Calu3 (cell line): ENCODE data around the gene TMEM59. TPM values are rescaled to one million over a fixed set of nuclear protein-coding genes. Genes with fewer than 3 reads are reported as not detected.

Source experiments
- BruUV-seq: library from RNA; stranded (reverse); fragments of 400-500 nt; replicated peaks from 2 replicates; lab custom pipeline; 2021; lab: Mats Ljungman, UMichigan
- CTCF ChIA-PET: fragments of 300-600 bp; sonication (Branson Sonifier 250); formaldehyde crosslinking; loops from one replicate; lab custom pipeline; 2022; ENCODE audit warnings: antibody characterized with exemption; lab: Charles Lee
- DNase-seq: peaks from one replicate; pipeline ENCODE4 v3.0.0; 2022
- H3K27ac Mint-ChIP-seq: one replicate; pipeline ENCODE4 v1.8.0; 2022; ENCODE audit warnings: mixed read lengths; ENCODE audit not compliant: unreplicated experiment
- H3K27me3 Mint-ChIP-seq: one replicate; pipeline ENCODE4 v1.8.0; 2022; ENCODE audit warnings: mixed read lengths; ENCODE audit not compliant: unreplicated experiment
- H3K36me3 Mint-ChIP-seq: one replicate; pipeline ENCODE4 v1.8.0; 2022; ENCODE audit warnings: mild to moderate bottlenecking, moderate library complexity, mixed read lengths; ENCODE audit not compliant: insufficient read depth, unreplicated experiment
- H3K4me1 Mint-ChIP-seq: one replicate; pipeline ENCODE4 v1.8.0; 2022; ENCODE audit warnings: mild to moderate bottlenecking, low read depth, mixed read lengths; ENCODE audit not compliant: unreplicated experiment
- H3K4me3 Mint-ChIP-seq: one replicate; pipeline ENCODE4 v1.8.0; 2022; ENCODE audit warnings: mild to moderate bottlenecking, low read depth, moderate library complexity, mixed read lengths; ENCODE audit not compliant: unreplicated experiment
- H3K9me3 Mint-ChIP-seq: one replicate; pipeline ENCODE4 v1.8.0; 2022; ENCODE audit warnings: low read depth, mixed read lengths; ENCODE audit not compliant: unreplicated experiment
- CTCF ChIP-seq: fragments of 200-600 bp; IDR thresholded peaks from one replicate; pipeline ENCODE4 v1.8.0; 2022; ENCODE audit warnings: antibody characterized with exemption; ENCODE audit not compliant: unreplicated experiment
- intact Hi-C: fragments of 100-400 bp; cut with micrococcal nuclease; formaldehyde crosslinking; loops from one replicate; pipeline ENCODE4 v1.10.0; 2022; ENCODE audit not compliant: unreplicated experiment
- total RNA-seq: library from RNA; stranded (reverse); gene quantifications from 2 replicates; pipeline ENCODE4 v1.2.3, GENCODE V29; 2022

TMEM59 gene
- total RNA-seq, 1 experiment from 2014 or later: 316 TPM

DNA sequence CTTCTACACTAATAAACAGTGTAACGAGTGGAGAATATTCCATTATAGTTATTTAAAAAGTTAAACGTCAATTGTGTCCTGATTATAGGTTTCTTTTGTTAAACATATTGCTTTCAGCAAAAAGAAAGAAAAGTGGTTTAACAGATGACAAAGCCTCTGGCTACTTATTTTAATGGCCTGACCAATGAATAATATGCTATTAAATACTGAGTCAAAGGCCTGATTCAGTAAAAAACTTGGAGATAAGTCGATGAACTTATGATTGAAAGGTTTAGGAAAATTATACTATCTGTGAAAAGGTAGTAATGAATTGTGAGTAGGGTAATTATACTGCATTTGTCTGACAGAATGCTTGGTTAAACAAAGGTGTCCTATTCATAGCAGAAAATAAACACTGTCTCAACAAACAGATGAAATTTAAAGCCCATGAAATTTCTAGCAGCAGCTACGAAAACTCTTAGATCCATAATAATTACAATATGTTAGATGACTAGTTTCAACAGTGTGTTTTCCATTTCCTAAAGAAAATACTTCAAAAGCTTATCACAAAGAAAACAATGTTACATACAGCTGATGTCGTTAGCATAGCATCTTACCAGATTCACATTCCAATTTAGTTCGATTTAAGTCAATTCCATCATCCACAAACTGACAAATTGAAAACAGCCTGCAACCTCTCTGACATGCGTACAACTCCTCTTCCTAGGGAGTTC lies 6.2 kb downstream of the TMEM59 start:
- Mint-ChIP-seq H3K27ac (no peak overlapping the region), H3K27me3 (no peaks in the 10 kb centered on the region), H3K9me3 (no peaks in the 10 kb centered on the region), H3K4me3 (no peak overlapping the region), H3K36me3 (no peaks in the 10 kb centered on the region), H3K4me1 (peaks cover 10% of the 10 kb centered on the region)
- no peak for TF ChIP-seq CTCF
- CTCF ChIA-PET: no interaction called here
- BruUV-seq: no TSS peak
- intact Hi-C loops: no loop called here
- DNase-seq: no peak

DNA sequence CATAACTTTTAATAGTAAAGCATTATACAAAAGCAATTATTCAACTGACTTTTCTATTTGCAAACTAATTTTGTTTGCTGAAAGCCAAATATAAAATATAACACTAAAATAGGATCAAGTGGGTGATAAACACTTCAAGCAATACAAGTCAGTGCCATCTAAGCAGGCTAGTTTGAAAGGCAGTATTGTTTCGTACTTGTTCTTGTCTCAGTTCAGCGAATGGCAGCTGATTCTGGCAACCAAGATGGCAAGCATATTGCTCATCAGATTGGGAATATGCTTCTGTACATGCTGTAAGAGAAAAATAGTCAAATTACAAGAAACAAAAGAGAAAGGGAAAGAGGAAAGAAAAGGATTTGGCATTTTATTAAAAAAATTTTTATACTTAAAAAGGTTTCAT lies 7.5 kb downstream of the TMEM59 start:
- Mint-ChIP-seq H3K4me1 (peaks cover 10% of the 10 kb centered on the region), H3K4me3 (no peak overlapping the region), H3K36me3 (no peaks in the 10 kb centered on the region), H3K27ac (no peak overlapping the region), H3K9me3 (no peaks in the 10 kb centered on the region), H3K27me3 (no peaks in the 10 kb centered on the region)
- CTCF ChIA-PET: no interaction called here
- intact Hi-C loops: no loop called here
- TF ChIP-seq CTCF: no peak
- BruUV-seq: no TSS peak
- DNase-seq: no peak

GRCh38 chr1:54041806-54042205 lies 11.2 kb downstream of the TMEM59 start:
- Mint-ChIP-seq H3K4me1 (peaks cover 10% of the 10 kb centered on the region), H3K4me3 (no peak overlapping the region), H3K9me3 (no peaks in the 10 kb centered on the region), H3K27ac (no peak overlapping the region), H3K36me3 (peaks cover 5% of the 10 kb centered on the region), H3K27me3 (no peaks in the 10 kb centered on the region)
- no TSS peak for BruUV-seq
- intact Hi-C loops: no loop called here
- DNase-seq: no peak
- no peak for TF ChIP-seq CTCF
- CTCF ChIA-PET: interaction anchor here (0.7 kb wide), 1 partner anchor 439 kb away, joined by 3 read pairs; no protein-coding TSS in a partner anchor

GRCh38 chr1:54037476-54037875 lies 15.5 kb downstream of the TMEM59 start:
- no peaks in the 10 kb centered on the region for H3K9me3 Mint-ChIP-seq
- no peak for TF ChIP-seq CTCF
- no peak for DNase-seq
- intact Hi-C loops: no loop called here
- no peaks in the 10 kb centered on the region for H3K27me3 Mint-ChIP-seq
- peaks cover 16% of the 10 kb centered on the region for H3K36me3 Mint-ChIP-seq
- CTCF ChIA-PET: no interaction called here
- no peak overlapping the region for H3K4me3 Mint-ChIP-seq
- H3K4me1 Mint-ChIP-seq: no peaks in the 10 kb centered on the region
- H3K27ac Mint-ChIP-seq: no peak overlapping the region
- BruUV-seq: no TSS peak
